ENCODE data around the gene STK10.
A peak's percentile ranks its signal among the peaks of the same experiment; 100 is the strongest.
"Not testable (repeated sequence)": the region's sequence is repeated elsewhere in the genome, so short reads cannot be mapped to it uniquely, and the experiment has no call there.

STK10 gene

DNA sequence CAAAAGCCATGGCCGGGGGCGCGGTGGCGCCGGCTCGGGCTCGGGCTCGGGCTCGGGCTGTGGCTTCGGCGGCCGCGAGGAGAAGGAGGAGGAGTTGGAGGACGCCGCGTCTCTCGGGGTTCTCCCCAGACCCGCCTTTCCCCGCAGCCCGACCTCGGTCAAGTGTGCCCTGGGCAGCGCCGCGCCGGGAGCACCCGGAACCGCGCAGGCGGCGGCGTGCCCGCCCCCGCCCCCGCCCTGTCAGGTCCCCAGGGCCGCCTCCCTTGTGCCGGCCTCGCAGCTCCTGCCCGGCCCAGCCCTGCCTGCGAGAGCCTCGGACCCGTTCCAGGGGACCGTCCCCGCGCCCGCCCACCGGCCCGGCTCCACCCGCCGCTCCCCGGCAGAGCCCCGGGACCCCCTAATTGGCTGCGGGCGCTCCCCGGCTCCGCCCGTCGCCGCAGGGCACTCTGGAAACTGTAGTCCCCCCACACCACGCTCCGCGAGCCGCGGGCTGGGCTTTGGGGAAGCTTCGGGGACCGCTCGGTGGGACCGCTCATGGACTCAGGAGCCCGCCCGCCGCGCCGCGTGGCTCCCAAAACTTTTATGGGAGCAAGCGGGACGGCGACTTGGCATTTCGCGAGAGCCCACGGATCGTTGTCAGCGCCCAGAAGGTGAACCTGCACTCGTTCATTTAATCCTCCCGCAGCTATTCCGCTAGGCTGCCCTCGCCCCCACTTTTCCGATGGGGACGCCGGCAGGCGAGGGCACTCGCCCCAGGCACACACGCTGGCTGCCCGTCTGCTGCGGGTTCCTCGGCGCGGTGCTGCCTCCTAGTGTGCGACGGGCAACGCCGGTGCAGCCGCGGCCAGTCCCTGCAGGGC is at the start of gene STK10:
TSS of gene STK10 (minus strand) at position 192 of the 860 bp plus-strand sequence. CDS start at position 10, 182 bp downstream.
- DNase-seq (ENCODE audit: insufficient read length, low spot score) (peak; percentile 92), FAIRE-seq (peak; percentile 44)

DNA sequence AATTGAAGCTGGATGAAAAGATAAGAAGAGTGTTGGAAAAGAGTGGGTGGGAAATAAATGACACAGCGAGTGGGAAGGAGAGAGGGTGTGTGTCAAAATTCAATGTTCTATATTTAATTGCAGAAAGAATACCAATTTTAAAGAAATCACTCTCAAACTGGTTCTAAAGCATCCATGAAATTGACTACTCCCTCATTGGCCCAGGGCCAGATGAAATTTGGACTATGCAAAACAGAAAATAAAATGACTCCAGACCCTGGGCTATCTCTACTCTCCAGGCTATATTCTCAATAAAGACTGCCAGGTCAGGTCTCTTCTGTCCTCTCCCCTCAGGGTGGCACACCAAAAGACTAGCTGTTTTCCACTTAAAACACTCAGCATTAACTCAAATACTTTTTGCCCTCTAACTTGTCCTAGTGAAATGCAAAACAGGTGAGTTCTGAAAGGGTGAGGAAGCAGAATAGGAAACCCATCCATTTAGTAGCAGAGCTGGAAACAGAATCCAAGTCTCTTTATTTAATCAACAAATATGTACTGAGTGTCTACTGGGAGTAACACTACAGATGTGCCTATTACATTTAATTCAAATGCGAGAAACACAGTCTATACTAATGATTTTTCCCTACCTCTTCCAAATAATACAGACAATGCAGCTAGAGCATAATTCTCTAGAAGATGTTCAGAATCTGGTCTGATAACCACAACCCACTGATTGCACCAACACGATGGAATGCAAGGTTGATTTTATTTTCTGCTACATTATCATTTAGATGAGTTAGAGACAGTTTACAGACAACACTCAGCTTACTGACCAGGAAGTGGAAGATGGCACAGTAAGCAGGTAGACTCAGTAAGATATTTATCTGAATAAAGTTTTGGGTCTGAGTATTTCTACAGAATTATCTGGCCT is 48.1 kb upstream of the STK10 start:
- no peak for FAIRE-seq
- DNase-seq (ENCODE audit: insufficient read length, low spot score), result no peak

DNA sequence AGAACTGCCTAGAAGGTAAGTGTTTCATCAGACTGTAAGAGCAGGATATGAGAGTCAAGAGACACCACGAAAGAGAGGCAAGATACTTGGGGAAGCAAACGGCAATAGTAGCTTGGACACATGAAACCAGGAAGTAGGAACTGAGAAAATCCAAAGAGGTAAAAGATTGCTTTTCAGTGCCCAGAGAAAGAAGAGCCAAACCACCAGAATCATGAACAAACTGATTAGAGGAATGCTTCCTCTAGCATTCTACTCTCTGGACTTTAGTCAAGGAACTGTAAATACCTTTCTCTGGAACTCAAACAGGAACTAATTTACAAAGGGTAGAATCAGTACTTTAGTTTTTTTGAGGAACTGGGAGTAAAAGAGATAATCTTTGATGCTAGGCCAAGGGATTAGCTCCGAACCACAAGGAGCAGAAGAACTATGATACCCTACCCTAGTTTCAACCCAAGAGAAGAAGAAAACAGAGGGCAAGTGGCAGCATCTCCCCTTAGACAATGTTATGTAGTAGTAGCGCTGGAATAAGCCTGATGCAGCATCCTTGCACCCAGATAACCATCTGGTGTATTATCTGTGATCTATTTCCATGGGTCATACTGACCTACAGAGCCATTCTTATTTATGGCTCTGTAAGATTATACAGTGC is 47.2 kb upstream of the STK10 start:
- FAIRE-seq (no peak), DNase-seq (ENCODE audit: insufficient read length, low spot score) (no peak)

DNA sequence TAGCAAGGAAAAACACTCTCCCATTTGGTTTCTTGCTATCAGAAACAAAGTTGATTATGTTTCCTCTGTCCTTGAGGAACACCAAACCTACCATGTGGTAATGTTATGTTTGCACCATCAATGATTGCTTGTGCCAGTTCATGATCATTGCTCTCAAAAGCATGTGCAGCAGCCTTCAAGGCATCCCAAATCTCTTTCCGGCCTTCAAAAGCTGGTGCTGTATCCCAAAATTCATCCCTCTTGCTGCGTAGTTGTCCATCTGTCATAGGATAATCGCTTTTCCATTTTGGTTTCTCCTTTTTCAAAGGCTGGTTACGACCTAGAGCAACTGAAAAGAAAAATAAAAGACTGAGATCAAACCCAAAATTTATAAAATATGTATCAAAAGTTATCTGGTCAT is 46.0 kb upstream of the STK10 start:
- no peak for DNase-seq (ENCODE audit: insufficient read length, low spot score)
- FAIRE-seq, result no peak

DNA sequence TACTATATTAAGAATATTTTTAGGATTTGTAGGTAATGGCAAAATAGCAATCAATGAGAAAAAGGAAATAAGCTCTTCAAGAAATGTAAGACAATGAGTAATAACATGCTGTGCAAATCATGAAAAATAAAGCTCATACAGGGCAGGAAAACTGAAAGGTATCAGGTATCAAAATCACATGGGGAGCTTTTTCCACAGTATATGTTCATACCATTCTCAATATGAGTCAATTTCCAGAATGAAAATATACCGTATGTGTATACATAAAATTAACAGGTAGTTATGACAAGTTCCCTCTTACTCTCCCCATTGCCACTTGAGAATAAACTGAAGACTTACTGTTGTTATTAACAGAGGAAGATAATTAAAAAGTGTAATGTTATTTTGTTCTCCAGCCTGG is 41.9 kb upstream of the STK10 start:
- DNase-seq (ENCODE audit: insufficient read length, low spot score) (no peak), FAIRE-seq (no peak)

DNA sequence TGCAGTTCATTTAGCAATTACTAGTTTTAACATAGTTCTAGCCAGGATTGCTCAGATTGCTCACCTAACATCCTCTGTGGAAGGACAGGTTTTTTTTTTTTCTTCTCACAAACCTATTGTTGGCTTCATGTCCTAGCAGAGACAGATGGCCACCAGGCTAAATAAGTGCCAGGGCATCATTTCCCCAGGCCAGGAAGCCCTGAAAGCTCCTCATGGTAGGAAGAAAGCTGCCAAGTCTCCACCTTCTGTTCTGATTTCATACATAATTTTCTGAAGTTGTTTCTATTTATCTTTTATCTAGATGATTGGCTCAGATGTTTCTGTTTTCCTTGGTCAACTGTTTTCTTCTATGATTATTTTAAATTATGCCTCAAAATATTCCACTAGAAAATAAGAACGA is 37.0 kb upstream of the STK10 start:
- DNase-seq (ENCODE audit: insufficient read length, low spot score) (no peak), FAIRE-seq (no peak)

DNA sequence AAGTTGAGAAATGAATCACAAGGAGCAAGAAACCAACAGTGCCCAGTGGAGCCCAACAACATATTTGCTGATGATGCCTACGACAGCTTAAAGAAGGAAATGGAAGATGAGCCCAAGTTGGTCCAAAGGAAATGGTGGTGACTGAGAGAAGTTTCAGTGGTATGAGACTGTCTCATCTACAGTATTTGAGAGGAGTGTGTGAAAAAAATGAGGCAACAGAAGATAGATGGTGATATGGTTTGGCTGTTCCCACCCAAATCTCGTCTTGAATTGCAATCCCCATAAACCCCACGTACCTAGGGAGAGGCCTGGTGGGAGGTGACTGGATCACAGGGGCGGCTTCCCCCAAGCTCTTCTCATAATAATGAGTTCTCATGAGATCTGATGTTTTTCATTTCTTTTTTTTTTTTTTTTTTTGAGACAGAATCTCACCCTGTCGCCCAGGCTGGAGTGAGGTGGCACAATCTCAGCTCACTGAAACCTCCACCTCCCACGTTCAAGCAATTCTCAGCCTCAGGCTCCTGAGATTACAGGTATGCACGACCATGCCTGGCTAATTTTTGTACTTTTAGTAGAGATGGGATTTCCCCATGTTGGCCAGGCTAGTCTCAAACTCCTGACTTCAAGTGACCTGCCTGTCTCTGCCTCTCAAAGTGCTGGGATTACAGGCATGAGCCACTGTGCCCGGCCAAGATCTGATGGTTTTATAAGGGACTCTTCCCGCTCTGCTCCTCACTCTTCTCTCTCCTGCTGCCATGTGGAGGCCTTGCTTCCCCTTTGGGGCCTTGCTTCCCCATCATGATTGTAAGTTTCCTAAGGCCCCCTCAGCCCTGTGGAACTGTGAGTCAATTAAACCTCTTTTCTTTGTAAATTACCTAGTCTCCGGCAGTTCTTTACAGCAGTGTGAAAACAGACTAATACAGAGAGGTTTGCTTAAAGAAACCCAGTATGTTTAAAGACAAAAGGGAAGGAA is 36.2 kb upstream of the STK10 start:
- DNase-seq (ENCODE audit: insufficient read length, low spot score) (no peak), FAIRE-seq (no peak)

DNA sequence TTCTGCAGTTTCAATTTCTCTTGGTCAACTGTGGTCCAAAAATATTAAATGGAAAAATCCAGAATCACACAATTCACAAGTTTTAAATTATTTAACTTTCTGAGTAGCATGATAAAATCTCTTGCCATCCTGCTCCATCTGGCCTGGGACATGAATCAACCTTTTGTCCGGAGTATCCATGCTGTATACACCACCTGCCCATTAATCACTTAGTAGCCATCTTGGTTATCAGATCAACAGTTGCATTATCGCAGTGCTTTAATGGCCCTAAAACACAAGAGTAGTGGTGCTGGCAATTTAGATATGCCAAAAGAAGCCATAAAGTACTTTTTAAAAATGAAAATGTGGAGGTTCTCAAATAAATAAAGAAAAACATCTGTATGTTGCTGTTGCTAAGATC is 31.3 kb upstream of the STK10 start:
- no peak for FAIRE-seq
- no peak for DNase-seq (ENCODE audit: insufficient read length, low spot score)

DNA sequence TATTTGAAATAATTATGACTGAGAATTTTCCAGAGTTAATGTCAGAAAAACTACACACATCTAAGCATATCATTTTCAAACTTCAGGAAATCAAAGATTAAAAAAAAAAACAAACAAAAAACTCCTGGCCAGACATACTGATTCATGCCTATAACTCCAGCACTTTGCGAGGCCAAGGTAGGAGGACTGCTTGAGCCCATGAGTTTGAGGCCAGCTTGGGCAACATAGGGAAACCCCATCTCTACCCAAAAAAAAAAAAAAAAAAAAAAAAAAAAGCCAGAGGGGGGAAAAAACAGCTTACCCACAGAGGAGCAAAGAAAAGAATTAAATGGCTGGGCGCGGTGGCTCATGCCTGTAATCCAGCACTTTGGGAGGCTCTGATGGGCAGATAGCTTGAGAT is 28.3 kb upstream of the STK10 start:
- no peak for DNase-seq (ENCODE audit: insufficient read length, low spot score)

DNA sequence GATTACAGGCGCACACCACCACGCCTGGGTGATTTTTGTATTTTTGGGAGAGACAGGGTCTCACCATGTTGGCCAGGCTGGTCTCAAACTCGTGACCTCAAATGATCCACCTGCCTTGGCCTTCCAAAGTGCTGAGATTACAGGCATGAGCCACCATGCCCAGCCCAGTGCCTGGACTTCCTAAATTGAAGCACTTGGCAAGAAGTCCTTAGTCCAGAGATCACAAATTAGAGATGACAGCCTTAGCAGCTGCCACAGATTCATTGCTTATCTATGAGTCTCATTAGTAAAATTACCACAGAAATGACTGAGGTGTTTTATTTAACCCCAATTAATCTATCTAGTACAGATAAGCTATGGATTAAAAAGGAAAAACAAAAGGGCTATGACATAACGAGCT is 25.1 kb upstream of the STK10 start:
- DNase-seq (ENCODE audit: insufficient read length, low spot score) (no peak), FAIRE-seq (no peak)

More for the DNA sequence above, 28.3 kb upstream of the STK10 start:
- FAIRE-seq, result no peak

DNA sequence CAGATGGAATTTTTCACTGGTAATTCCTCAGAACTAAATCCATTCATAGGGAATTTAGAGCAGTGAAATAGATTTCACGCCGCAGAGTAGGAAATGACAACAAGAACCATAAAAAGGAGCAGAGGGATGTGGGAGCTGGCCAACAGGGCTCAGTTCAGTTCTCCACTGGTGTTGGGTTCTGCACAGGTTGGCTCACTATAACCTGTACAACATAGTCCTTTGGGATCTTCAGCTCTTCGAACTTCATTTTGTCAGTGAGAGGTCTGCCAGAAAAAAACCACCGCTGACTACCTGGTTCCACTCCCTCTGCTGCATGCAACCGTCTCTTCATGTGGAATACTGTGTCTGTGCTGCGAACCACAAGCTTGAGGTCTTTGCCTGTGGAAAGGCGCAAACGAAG is 23.7 kb upstream of the STK10 start:
- DNase-seq (ENCODE audit: insufficient read length, low spot score), result no peak

DNA sequence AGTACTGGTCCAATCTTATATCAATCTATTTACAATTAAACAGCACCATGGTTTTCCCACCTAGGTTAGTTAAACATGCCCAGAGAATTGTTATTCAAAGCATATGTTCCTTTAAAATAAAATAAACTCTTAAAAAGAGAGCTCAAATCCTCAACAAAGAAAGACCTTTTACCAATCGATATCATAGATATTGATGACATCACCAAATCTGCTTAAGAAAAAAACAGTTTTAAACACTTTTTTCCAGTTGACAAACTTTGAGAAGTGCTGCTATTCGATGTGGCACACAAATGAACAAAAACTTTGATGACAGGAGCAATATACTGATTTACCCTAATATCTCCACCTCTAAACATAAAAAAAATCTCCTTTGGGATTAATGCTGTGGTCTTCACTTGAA is 21.7 kb upstream of the STK10 start:
- FAIRE-seq, result no peak
- no peak for DNase-seq (ENCODE audit: insufficient read length, low spot score)

More for the DNA sequence above, 23.7 kb upstream of the STK10 start:
- FAIRE-seq, result no peak

DNA sequence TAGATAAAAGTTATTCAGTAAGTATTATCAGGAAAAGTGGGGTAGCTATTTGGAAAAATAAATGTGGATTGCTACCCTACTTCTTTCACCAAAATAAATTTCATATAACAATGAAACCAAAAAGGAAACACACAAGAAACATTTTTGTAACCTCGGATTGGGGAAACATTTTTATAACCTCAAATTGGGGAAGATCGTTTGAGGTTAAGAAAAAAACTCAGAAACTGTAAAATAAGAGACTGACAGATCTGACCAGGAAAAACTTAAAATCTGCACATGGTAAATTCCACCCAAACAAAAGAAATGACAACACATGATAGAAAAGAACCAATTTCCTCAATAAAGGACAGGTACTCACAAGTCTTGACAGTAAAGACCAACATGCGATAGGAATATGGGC is 19.5 kb upstream of the STK10 start:
- DNase-seq (ENCODE audit: insufficient read length, low spot score) (no peak), FAIRE-seq (no peak)

DNA sequence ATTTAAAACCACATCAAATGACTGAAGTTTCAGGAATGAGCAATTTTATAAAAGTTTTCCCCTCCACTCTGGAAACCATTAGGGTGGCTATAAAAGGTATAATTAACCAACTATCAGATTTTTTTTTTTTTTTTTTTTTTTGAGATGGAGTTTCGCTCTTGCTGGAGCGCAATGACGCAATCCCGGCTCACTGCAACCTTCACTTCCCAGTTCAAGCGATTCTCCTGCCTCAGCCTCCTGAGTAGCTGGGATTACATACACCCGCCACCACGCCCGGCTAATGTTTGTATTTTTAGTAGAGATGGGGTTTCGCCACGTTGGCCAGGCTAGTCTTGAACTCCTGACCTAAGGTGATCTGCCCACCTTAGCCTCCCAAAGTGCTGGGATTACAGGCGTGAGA is 18.0 kb upstream of the STK10 start:
- not testable (repeated sequence) for FAIRE-seq

DNA sequence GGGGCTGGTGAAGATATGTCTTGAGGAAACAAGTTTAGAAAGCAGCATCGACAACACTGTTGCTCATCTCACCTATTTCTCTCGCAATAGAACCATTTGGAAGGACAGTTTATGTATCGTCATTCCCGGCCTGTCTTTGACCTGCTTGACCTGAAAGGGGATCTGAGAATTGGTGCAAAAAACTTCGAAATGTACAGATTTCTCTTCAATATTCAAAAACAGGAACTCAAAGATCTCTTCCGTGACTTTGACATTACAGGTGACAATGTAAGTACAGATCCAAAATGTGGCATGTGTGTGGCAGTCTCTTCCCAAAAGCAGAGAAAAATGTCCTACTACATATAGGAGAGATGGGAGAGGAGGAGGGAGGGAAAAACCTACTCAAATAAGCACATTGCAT is 12.5 kb upstream of the STK10 start:
- no peak for DNase-seq (ENCODE audit: insufficient read length, low spot score)

More for the DNA sequence above, 18.0 kb upstream of the STK10 start:
- not testable (repeated sequence) for DNase-seq (ENCODE audit: insufficient read length, low spot score)

DNA sequence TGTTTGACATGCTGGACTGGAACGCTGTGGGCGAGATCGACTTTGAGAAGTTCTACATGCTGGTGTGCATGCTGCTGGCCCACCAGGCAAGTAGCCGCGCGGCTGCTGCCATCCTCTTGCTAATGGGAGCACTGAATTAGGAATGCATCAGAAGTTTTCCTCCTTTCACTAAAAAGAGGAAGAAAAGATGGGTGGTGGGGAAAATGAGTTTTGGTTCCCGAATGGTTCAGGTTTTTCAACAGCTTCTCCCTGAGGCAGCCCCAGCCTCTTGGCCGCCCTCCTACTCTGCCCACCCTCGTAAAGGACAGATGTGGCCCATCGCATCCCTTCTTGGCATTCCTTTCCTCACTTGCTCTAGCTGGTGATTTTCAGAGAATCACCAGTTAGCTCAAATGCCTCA is 11.4 kb upstream of the STK10 start:
- FAIRE-seq (no peak), DNase-seq (ENCODE audit: insufficient read length, low spot score) (no peak)

More for the DNA sequence above, 12.5 kb upstream of the STK10 start:
- FAIRE-seq, result no peak

DNA sequence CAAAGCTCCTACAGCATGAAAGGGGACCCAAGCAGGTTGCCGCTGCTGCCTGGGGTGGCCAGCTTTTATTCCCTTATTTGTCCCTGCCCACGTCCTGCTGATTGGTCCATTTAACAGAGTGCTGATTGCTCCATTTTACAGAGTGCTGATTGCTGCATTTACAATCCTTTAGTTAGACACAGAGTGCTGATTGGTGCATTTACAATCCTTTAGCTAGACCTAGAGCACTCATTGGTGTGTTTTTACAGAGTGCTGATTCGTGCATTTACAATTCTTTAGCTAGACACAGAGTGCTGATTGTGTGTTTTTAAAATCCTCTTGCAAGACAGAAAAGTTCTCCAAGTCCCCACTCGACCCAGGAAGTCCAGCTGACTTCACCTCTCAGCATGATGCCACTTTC is 9.8 kb upstream of the STK10 start:
- DNase-seq (ENCODE audit: insufficient read length, low spot score); FAIRE-seq: not testable (repeated sequence)

DNA sequence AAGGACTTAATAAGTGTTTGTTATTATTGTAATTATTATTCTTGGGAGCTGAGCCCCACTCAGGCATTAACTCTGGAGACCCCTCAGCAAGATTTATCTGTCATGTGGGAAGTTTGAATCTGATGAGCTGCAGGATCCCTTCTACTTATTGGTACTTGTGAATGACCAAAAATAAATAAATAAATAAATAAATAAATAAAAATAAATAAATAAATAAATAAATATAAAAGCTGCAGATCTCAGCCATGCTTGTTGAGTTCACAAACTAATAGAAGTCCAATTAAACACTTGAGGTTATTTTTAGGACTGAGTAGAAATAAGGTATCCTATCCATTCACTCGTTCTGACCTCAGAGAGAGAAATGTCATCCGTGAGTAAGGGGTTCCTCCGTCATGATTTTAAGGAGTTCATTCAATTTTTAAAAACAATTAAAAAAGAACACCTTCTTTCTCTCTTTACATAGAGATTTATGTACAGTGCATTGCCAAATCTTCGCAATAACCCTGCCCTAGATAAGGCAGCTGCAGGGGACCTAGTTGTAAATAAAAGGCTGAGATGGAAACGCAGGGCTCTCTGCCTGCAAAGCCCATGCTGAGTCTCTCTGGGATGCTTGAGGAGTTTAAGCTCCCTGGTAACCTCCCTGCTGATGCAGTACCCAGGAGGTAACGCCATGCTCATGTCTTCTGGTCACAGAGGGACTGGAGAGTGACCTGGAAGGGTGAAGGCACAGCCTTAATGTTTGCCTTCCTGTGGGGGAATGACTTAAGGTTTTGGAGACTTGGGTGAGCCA is 7.2 kb upstream of the STK10 start:
- no peak for FAIRE-seq
- DNase-seq (ENCODE audit: insufficient read length, low spot score), result no peak

DNA sequence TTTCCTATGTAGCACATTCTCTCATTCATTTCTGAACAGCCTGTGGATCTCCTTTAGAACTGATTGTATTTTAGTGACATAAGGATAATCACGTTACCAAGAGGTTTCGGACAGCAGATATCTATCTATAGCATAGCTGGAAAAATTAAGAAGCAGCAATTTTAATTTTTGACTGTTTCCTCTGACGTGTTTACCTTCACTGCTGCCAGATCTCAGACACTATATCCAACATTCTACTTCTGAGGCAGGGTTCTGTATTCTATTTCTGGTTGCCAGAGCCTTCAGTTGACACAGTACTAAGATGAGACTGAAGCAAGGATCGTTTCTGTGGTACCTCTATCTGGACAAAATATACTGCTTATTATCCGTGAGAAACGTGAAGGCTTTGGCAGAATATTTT is 5.8 kb upstream of the STK10 start, which contains the start of gene EFCAB9:
TSS of gene EFCAB9 (plus strand) at position 301 of the 400 bp plus-strand sequence. CDS start at position 302, 1 bp downstream.
- no peak for FAIRE-seq
- DNase-seq (ENCODE audit: insufficient read length, low spot score), result no peak

Data from HTR-8/SVneo (cell line).